IMR-90 (cell line): ENCODE results near the gene IMPDH1. TPM values are rescaled to one million over a fixed set of nuclear protein-coding genes. Genes with fewer than 3 reads are reported as not detected.

Source experiments
- ATAC-seq: fragments of 200-7000 bp; cut with Tn5 transposase; 2 replicates; pipeline ENCODE4 v1.9.1; 2020; ENCODE audit warnings: low read depth, mild to moderate bottlenecking, moderate library complexity
- BruUV-seq: library from RNA; stranded (reverse); fragments of 400-500 nt; replicated peaks from 2 replicates; lab custom pipeline; 2021; lab: Mats Ljungman, UMichigan
- CTCF ChIA-PET: fragments of 300-600 bp; formaldehyde crosslinking; extraction: SDS; loops from one replicate; lab custom pipeline; 2021; ENCODE audit warnings: antibody characterized with exemption; lab: Yijun Ruan, JAX
- POLR2A ChIA-PET: fragments of 300-600 bp; sonication (Branson Sonifier 250); formaldehyde crosslinking; loops from one replicate; lab custom pipeline; 2022; ENCODE audit warnings: antibody characterized with exemption; ENCODE audit not compliant: unreplicated experiment; lab: Charles Lee
- DNase-seq: peaks from one replicate; pipeline ENCODE4 v3.0.0; 2013
- H2AFZ ChIP-seq: replicated peaks from 2 replicates; pipeline ENCODE3; 2013; ENCODE audit warnings: low read length, mild to moderate bottlenecking; ENCODE audit not compliant: poor library complexity
- H2AK5ac ChIP-seq: 2 replicates; pipeline ENCODE4 v1.6.1; 2013; ENCODE audit warnings: low read depth, low read length, inconsistent platforms
- H2AK9ac ChIP-seq: replicated peaks from 2 replicates; pipeline ENCODE3; 2013; ENCODE audit warnings: mild to moderate bottlenecking, low read depth, low read length, moderate library complexity; ENCODE audit not compliant: poor library complexity
- H2BK120ac ChIP-seq: 2 replicates; pipeline ENCODE4 v1.6.1; 2013; ENCODE audit warnings: low read depth, low read length, inconsistent platforms
- H2BK15ac ChIP-seq: 3 replicates; pipeline ENCODE4 v1.6.1; 2013; ENCODE audit warnings: low read depth, low read length, inconsistent platforms
- H2BK20ac ChIP-seq: 2 replicates; pipeline ENCODE4 v1.6.1; 2013; ENCODE audit warnings: low read depth, mild to moderate bottlenecking, inconsistent platforms, low read length, moderate library complexity
- H2BK5ac ChIP-seq: 2 replicates; pipeline ENCODE4 v1.6.1; 2013; ENCODE audit warnings: mild to moderate bottlenecking, low read depth, low read length, inconsistent platforms; ENCODE audit not compliant: poor library complexity, severe bottlenecking
- H3K14ac ChIP-seq: replicated peaks from 2 replicates; pipeline ENCODE4 v1.6.1; 2013; ENCODE audit warnings: low read depth, low read length, inconsistent platforms
- H3K18ac ChIP-seq: 2 replicates; pipeline ENCODE4 v1.6.1; 2013; ENCODE audit warnings: low read depth, low read length, control low read depth
- H3K23ac ChIP-seq: 2 replicates; pipeline ENCODE4 v1.6.1; 2013; ENCODE audit warnings: low read depth, low read length, inconsistent platforms
- H3K27ac ChIP-seq: 2 replicates; pipeline ENCODE4 v1.5.1; 2013; ENCODE audit warnings: mild to moderate bottlenecking, control low read depth, low read length; ENCODE audit not compliant: insufficient read depth
- H3K27me3 ChIP-seq: 2 replicates; pipeline ENCODE4 v1.6.1; 2013; ENCODE audit warnings: low read length; ENCODE audit not compliant: control insufficient read depth, insufficient read depth
- H3K36me3 ChIP-seq: 2 replicates; pipeline ENCODE4 v1.6.1; 2013; ENCODE audit warnings: low read length, mixed read lengths; ENCODE audit not compliant: control insufficient read depth, insufficient read depth
- H3K4ac ChIP-seq: 2 replicates; pipeline ENCODE4 v1.6.1; 2013; ENCODE audit warnings: low read depth, low read length, inconsistent platforms
- H3K4me1 ChIP-seq: 2 replicates; pipeline ENCODE4 v1.6.1; 2013; ENCODE audit warnings: low read length, mixed read lengths; ENCODE audit not compliant: control insufficient read depth, insufficient read depth
- H3K4me2 ChIP-seq: 2 replicates; pipeline ENCODE4 v1.6.1; 2013; ENCODE audit warnings: low read depth, mild to moderate bottlenecking, control low read depth, low read length, moderate library complexity
- H3K4me3 ChIP-seq: 2 replicates; pipeline ENCODE4 v1.5.1; 2013; ENCODE audit warnings: low read depth, mild to moderate bottlenecking, control low read depth, low read length, moderate library complexity; ENCODE audit not compliant: insufficient read depth
- H3K56ac ChIP-seq: 2 replicates; pipeline ENCODE4 v1.6.1; 2013; ENCODE audit warnings: low read length, inconsistent platforms; ENCODE audit not compliant: insufficient read depth; ENCODE audit errors: extremely low read depth
- H3K79me1 ChIP-seq, 2 experiments: 2 replicates each; pipeline ENCODE4 v1.6.1; 2013; ENCODE audit warnings: low read length in 2 of 2, inconsistent platforms in 1 of 2, low read depth in 1 of 2
- H3K9ac ChIP-seq: 2 replicates; pipeline ENCODE4 v1.6.1; 2013; ENCODE audit warnings: low read depth, low read length, control low read depth
- H3K9me1 ChIP-seq: 2 replicates; pipeline ENCODE4 v1.6.1; 2013; ENCODE audit warnings: low read length, inconsistent platforms; ENCODE audit not compliant: insufficient read depth
- H3K9me3 ChIP-seq: 2 replicates; pipeline ENCODE4 v1.6.1; 2013; ENCODE audit warnings: low read length; ENCODE audit not compliant: control insufficient read depth, insufficient read depth
- H4K20me1 ChIP-seq: 2 replicates; pipeline ENCODE4 v1.6.1; 2013; ENCODE audit warnings: low read length, inconsistent platforms; ENCODE audit not compliant: insufficient read depth
- H4K5ac ChIP-seq: 2 replicates; pipeline ENCODE4 v1.6.1; 2013; ENCODE audit warnings: mild to moderate bottlenecking, low read depth, low read length, control low read depth
- H4K8ac ChIP-seq, 2 experiments: 2 replicates each; pipeline ENCODE4 v1.6.1; 2013; ENCODE audit warnings: low read depth in 2 of 2, low read length in 2 of 2, control low read depth in 1 of 2, inconsistent platforms in 1 of 2
- H4K91ac ChIP-seq: 2 replicates; pipeline ENCODE4 v1.6.1; 2013; ENCODE audit warnings: low read depth, low read length, inconsistent platforms; ENCODE audit not compliant: insufficient read depth
- RFX5 ChIP-seq: IDR thresholded peaks from 2 replicates; pipeline ENCODE4 v1.8.0; 2012; ENCODE audit warnings: low read depth, mild to moderate bottlenecking, low read length, moderate library complexity
- USF2 ChIP-seq: fragments of 150-350 bp; IDR thresholded peaks from 2 replicates; pipeline ENCODE4 v1.6.1; 2017; ENCODE audit warnings: mild to moderate bottlenecking, antibody characterized with exemption, low read length, low read depth
- WGBS, 2 experiments: methylation state at CpG; one replicate each; pipeline versions ENCODE4 v1.1.5 to v1.1.7; 2013; ENCODE audit warnings: missing lambda C conversion rate in 2 of 2; ENCODE audit not compliant: insufficient read length in 1 of 2; ENCODE audit errors: extremely low coverage in 2 of 2; 5-methylcytosine and 5-hydroxymethylcytosine counted together
- dilution Hi-C: fragments of 300-500 bp; cut with HindIII; formaldehyde crosslinking; loops from one replicate; pipeline ENCODE4 v1.14.3; 2018; ENCODE audit warnings: low sequenced_read_pairs; ENCODE audit not compliant: unreplicated experiment
- in situ Hi-C: fragments of 300-500 bp; cut with MboI; formaldehyde crosslinking; loops from 3 replicates; pipeline ENCODE4 v1.14.3; 2019; ENCODE audit warnings: low sequenced_read_pairs, inconsistent platforms, mixed read lengths
- intact Hi-C: fragments of 100-400 bp; cut with micrococcal nuclease; formaldehyde crosslinking; loops from 2 replicates; pipeline ENCODE4 v1.10.0; 2022
- polyA plus RNA-seq, 3 experiments: library from polyadenylated mRNA; depleted of rRNA; stranded (reverse); fragments of >200 nt; gene quantifications; 2 replicates each; pipeline ENCODE4 v1.2.3, GENCODE V29; 2012; ENCODE audit warnings: low replicate concordance in 1 of 3
- total RNA-seq: library from RNA; depleted of rRNA; stranded (reverse); fragments of >200 nt; gene quantifications from 2 replicates; pipeline ENCODE4 v1.2.3, GENCODE V29; 2012

Gene IMPDH1
- total and polyA plus RNA-seq, 2 of the 4 experiments (the other 2 are of a cell fraction), result 49.5 to 69.3 TPM

DNA sequence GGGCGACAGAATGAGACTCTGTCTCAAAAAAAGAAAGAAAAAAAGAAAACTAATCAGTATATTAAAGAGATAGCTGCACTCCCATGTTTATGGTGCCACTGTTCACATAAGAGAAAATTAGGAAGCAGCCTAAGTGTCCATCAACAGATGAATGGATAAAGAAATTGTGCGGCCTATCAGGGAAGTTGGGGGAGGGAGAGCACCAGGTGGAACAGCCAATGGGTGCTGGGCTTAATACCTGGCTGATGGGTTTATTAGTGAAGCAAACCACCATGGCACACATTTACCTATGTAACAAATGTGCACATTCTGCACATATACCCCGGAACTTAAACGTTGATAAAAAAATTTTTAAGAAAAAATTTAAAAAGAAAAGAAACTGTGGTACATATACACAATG is 39.3 kb downstream of the IMPDH1 start:
- no peaks in the 10 kb centered on the region for H3K4me1 ChIP-seq
- H4K20me1 ChIP-seq, result no peaks in the 10 kb centered on the region
- ChIA-PET POLR2A (no interaction called here), CTCF (no interaction called here)
- intact Hi-C loops, result no loop called here
- H3K9ac ChIP-seq, result no peak overlapping the region
- no peak overlapping the region for H2AFZ ChIP-seq
- peaks cover 2% of the 10 kb centered on the region; the same call in 1 of the 2 replicates for H3K9me3 ChIP-seq
- no peak overlapping the region for H3K4ac ChIP-seq
- no peaks in the 10 kb centered on the region for H3K79me1 ChIP-seq
- ATAC-seq (no peak), DNase-seq (no peak)
- H2AK9ac ChIP-seq, result no peak overlapping the region
- H3K27me3 ChIP-seq, result peaks cover 34% of the 10 kb centered on the region
- no peak overlapping the region for H3K56ac ChIP-seq
- H3K27ac ChIP-seq, result no peak overlapping the region
- no peak overlapping the region for H2BK120ac ChIP-seq
- no peaks in the 10 kb centered on the region for H3K9me1 ChIP-seq
- no peak overlapping the region for H3K23ac ChIP-seq
- H4K8ac ChIP-seq, result no peak overlapping the region
- BruUV-seq, result no TSS peak
- H3K4me3 ChIP-seq, result no peak overlapping the region
- no CpG with 5 or more reads among the region's 4 CpGs for WGBS, 2 experiments
- H4K91ac ChIP-seq, result no peak overlapping the region
- no peak overlapping the region for H2BK20ac ChIP-seq
- no peak overlapping the region for H2AK5ac ChIP-seq
- no peaks in the 10 kb centered on the region for H3K36me3 ChIP-seq
- no peak overlapping the region for H4K5ac ChIP-seq
- no peak overlapping the region for H3K18ac ChIP-seq
- H3K4me2 ChIP-seq, result no peak overlapping the region
- in situ Hi-C loops, result no loop called here
- dilution Hi-C loops, result no loop called here
- H3K14ac ChIP-seq, result no peak overlapping the region
- TF ChIP-seq RFX5 (no peak), USF2 (no peak)
- no peak overlapping the region for H2BK5ac ChIP-seq
- H2BK15ac ChIP-seq, result no peak overlapping the region
